Parathyroid adenoma (tissue), 2 donors: Measurements from ENCODE around the gene ARID4A.
"Not testable (repeated sequence)": the region's sequence is repeated elsewhere in the genome, so short reads cannot be mapped to it uniquely, and the experiment has no call there.

Experiments
- H2AFZ ChIP-seq: fragments of 300-600 bp; sonication (generic); one replicate; pipeline ENCODE4 v1.7.0; 2017; ENCODE audit warnings: antibody characterized with exemption, mild to moderate bottlenecking
- H3K27ac ChIP-seq: fragments of 300-600 bp; sonication (generic); one replicate; pipeline ENCODE4 v1.7.0; 2017
- H3K27me3 ChIP-seq: fragments of 300-600 bp; sonication (generic); one replicate; pipeline ENCODE4 v1.7.0; 2017; ENCODE audit warnings: low read length; ENCODE audit not compliant: control insufficient read depth, insufficient read depth
- H3K36me3 ChIP-seq: fragments of 300-600 bp; sonication (generic); one replicate; pipeline ENCODE4 v1.7.0; 2017; ENCODE audit warnings: low read length; ENCODE audit not compliant: control insufficient read depth, insufficient read depth
- H3K4me1 ChIP-seq: fragments of 300-600 bp; sonication (generic); one replicate; pipeline ENCODE4 v1.7.0; 2017; ENCODE audit warnings: control low read depth
- H3K4me2 ChIP-seq: fragments of 300-600 bp; sonication (generic); one replicate; pipeline ENCODE4 v1.7.0; 2017; ENCODE audit warnings: low read length
- H3K4me3 ChIP-seq: fragments of 300-600 bp; sonication (generic); one replicate; pipeline ENCODE4 v1.7.0; 2017; ENCODE audit warnings: low read depth, low read length
- H3K79me2 ChIP-seq: fragments of 300-600 bp; sonication (generic); one replicate; pipeline ENCODE4 v1.7.0; 2017; ENCODE audit warnings: control low read depth
- H3K9ac ChIP-seq: fragments of 300-600 bp; sonication (generic); one replicate; pipeline ENCODE4 v1.7.0; 2017; ENCODE audit warnings: mild to moderate bottlenecking
- H3K9me3 ChIP-seq: fragments of 300-600 bp; sonication (generic); one replicate; pipeline ENCODE4 v1.7.0; 2017; ENCODE audit warnings: low read length; ENCODE audit not compliant: control insufficient read depth
- CTCF ChIP-seq: fragments of 300-600 bp; sonication (generic); IDR thresholded peaks from one replicate; pipeline ENCODE4 v1.7.0; 2017; ENCODE audit warnings: antibody characterized with exemption, mild to moderate bottlenecking
- donor health status: primary hyperparathyroidism.

ARID4A gene

GRCh38 chr14:58327019-58327418 lies 28.7 kb downstream of the ARID4A start:
- Histone ChIP-seq H2AFZ (no peak overlapping the region), H3K4me1 (peaks cover 9% of the 10 kb centered on the region), H3K4me2 (no peak overlapping the region), H3K9me3 (no peaks in the 10 kb centered on the region), H3K27me3 (no peaks in the 10 kb centered on the region), H3K27ac (no peak overlapping the region), H3K9ac (no peak overlapping the region), H3K36me3 (no peaks in the 10 kb centered on the region), H3K4me3 (no peak overlapping the region), H3K79me2 (no peaks in the 10 kb centered on the region)
- TF ChIP-seq CTCF, result no peak

- H3K27me3 ChIP-seq, result no peaks in the 10 kb centered on the region
- H3K4me3 ChIP-seq, result peak overlapping the region; percentile 8
- H2AFZ ChIP-seq, result peak overlapping the region; percentile 25
- peak overlapping the region; percentile 40 for H3K4me2 ChIP-seq
- H3K9me3 ChIP-seq, result no peaks in the 10 kb centered on the region
- H3K9ac ChIP-seq, result no peak overlapping the region
- no peaks in the 10 kb centered on the region for H3K36me3 ChIP-seq
- peaks cover 9% of the 10 kb centered on the region for H3K4me1 ChIP-seq
- no peak for TF ChIP-seq CTCF
- H3K79me2 ChIP-seq, result peaks cover 6% of the 10 kb centered on the region
- peak overlapping the region; percentile 7 for H3K27ac ChIP-seq
Measured at GRCh38 chr14:58331111-58331510, 32.8 kb downstream of the ARID4A start.

GRCh38 chr14:58332561-58332960 lies 34.2 kb downstream of the ARID4A start:
- no peak overlapping the region for H3K9ac ChIP-seq
- no peaks in the 10 kb centered on the region for H3K9me3 ChIP-seq
- no peak overlapping the region for H3K4me2 ChIP-seq
- no peaks in the 10 kb centered on the region for H3K36me3 ChIP-seq
- H3K27me3 ChIP-seq, result no peaks in the 10 kb centered on the region
- peaks cover 9% of the 10 kb centered on the region for H3K4me1 ChIP-seq
- no peak overlapping the region for H2AFZ ChIP-seq
- no peak for TF ChIP-seq CTCF
- H3K79me2 ChIP-seq, result peaks cover 6% of the 10 kb centered on the region
- no peak overlapping the region for H3K27ac ChIP-seq
- no peak overlapping the region for H3K4me3 ChIP-seq

- not testable (repeated sequence) for H3K9ac ChIP-seq, H3K9me3 ChIP-seq, H3K27me3 ChIP-seq, H3K79me2 ChIP-seq, H3K4me3 ChIP-seq, H3K4me2 ChIP-seq, H3K27ac ChIP-seq, H3K4me1 ChIP-seq, H3K36me3 ChIP-seq, H2AFZ ChIP-seq
Measured at GRCh38 chr14:58339666-58340065, 41.3 kb downstream of the ARID4A start.

GRCh38 chr14:58341152-58341748 lies 42.9 kb downstream of the ARID4A start:
- Histone ChIP-seq H3K9ac (no peak overlapping the region), H3K27me3 (no peaks in the 10 kb centered on the region), H3K4me2 (no peak overlapping the region), H3K4me1 (no peaks in the 10 kb centered on the region), H3K36me3 (no peaks in the 10 kb centered on the region), H3K9me3 (no peaks in the 10 kb centered on the region), H2AFZ (no peak overlapping the region), H3K4me3 (no peak overlapping the region), H3K79me2 (peaks cover 2% of the 10 kb centered on the region), H3K27ac (no peak overlapping the region)
- no peak for TF ChIP-seq CTCF

GRCh38 chr14:58343535-58343934 lies 45.2 kb downstream of the ARID4A start:
- not testable (repeated sequence) for H3K9me3 ChIP-seq, H3K4me3 ChIP-seq, H2AFZ ChIP-seq, H3K4me2 ChIP-seq, H3K27ac ChIP-seq, H3K27me3 ChIP-seq, H3K36me3 ChIP-seq, H3K4me1 ChIP-seq, H3K9ac ChIP-seq, H3K79me2 ChIP-seq
